H1 (cell line): ENCODE data around the gene PTGDS. TPM values are rescaled to one million over a fixed set of nuclear protein-coding genes. Genes with fewer than 3 reads are reported as not detected.

Experiments used
- CTCF ChIA-PET: fragments of 300-600 bp; sonication (Branson Sonifier 250); formaldehyde crosslinking; loops from one replicate; lab custom pipeline; 2021; ENCODE audit not compliant: partially characterized antibody; lab: Charles Lee
- POLR2A ChIA-PET: fragments of 300-600 bp; sonication (Branson Sonifier 250); formaldehyde crosslinking; loops from one replicate; lab custom pipeline; 2021; ENCODE audit warnings: inconsistent platforms; ENCODE audit not compliant: partially characterized antibody; lab: Charles Lee
- DNase-seq, 2 experiments: peaks; one replicate each; pipeline versions ENCODE4 v3.0.0 to v3.0.0-alpha.2; 2010 to 2022; ENCODE audit warnings: low spot score in 2 of 2, low read depth in 1 of 2, mixed read lengths in 1 of 2
- FAIRE-seq: peaks from 2 replicates; lab custom pipeline; 2011; peaks lifted over from hg19 to GRCh38; lab: Jason Lieb, UNC
- H2AFZ ChIP-seq: 2 replicates; pipeline ENCODE4 v1.8.1; 2012; ENCODE audit warnings: low read length, inconsistent platforms
- H2AK5ac ChIP-seq: 2 replicates; pipeline ENCODE4 v1.6.1; 2013; ENCODE audit warnings: low read depth, low read length
- H2BK120ac ChIP-seq: replicated peaks from 2 replicates; pipeline ENCODE3; 2013; ENCODE audit warnings: low read depth, low read length, inconsistent platforms
- H2BK12ac ChIP-seq: 2 replicates; pipeline ENCODE4 v1.6.1; 2013; ENCODE audit warnings: low read depth, low read length
- H2BK15ac ChIP-seq: 2 replicates; pipeline ENCODE4 v1.6.1; 2013; ENCODE audit warnings: low read length
- H2BK20ac ChIP-seq: 2 replicates; pipeline ENCODE4 v1.6.1; 2013; ENCODE audit warnings: low read length
- H2BK5ac ChIP-seq: 2 replicates; pipeline ENCODE4 v1.6.1; 2013; ENCODE audit warnings: low read depth, low read length
- H3K14ac ChIP-seq: 2 replicates; pipeline ENCODE4 v1.6.1; 2013; ENCODE audit warnings: inconsistent platforms; ENCODE audit not compliant: insufficient read length
- H3K18ac ChIP-seq: 2 replicates; pipeline ENCODE4 v1.6.1; 2013; ENCODE audit warnings: low read length; ENCODE audit errors: extremely low read depth
- H3K23ac ChIP-seq: 2 replicates; pipeline ENCODE4 v1.6.1; 2013; ENCODE audit warnings: inconsistent platforms; ENCODE audit not compliant: insufficient read length
- H3K23me2 ChIP-seq: 2 replicates; pipeline ENCODE4 v1.6.1; 2013; ENCODE audit warnings: low read depth, low read length
- H3K27ac ChIP-seq: 2 replicates; pipeline ENCODE4 v1.6.1; 2011; ENCODE audit warnings: low read depth, low read length, inconsistent platforms
- H3K27me3 ChIP-seq, 4 experiments: replicated peaks in 1 of 4; 1 replicate in 1 of 4; 2 replicates in 3 of 4; pipeline versions ENCODE4 v1.6.1 to v1.8.1; 2011 to 2013; ENCODE audit warnings: low read length in 3 of 4, mild to moderate bottlenecking in 3 of 4, inconsistent platforms in 2 of 4, mixed read lengths in 2 of 4, moderate library complexity in 1 of 4; ENCODE audit not compliant: control insufficient read depth in 3 of 4, insufficient read depth in 3 of 4; ENCODE audit errors: extremely low read depth in 1 of 4
- H3K36me3 ChIP-seq, 4 experiments: 2 replicates each; pipeline versions ENCODE4 v1.6.1 to v1.8.1; 2011 to 2013; ENCODE audit warnings: mild to moderate bottlenecking in 4 of 4, low read length in 3 of 4, moderate library complexity in 2 of 4, control low read depth in 1 of 4, inconsistent platforms in 1 of 4; ENCODE audit not compliant: insufficient read depth in 4 of 4, control insufficient read depth in 2 of 4
- H3K4ac ChIP-seq: replicated peaks from 2 replicates; pipeline ENCODE3; 2013; ENCODE audit warnings: low read length, low read depth, mixed read lengths, inconsistent platforms; ENCODE audit not compliant: insufficient read length
- H3K4me1 ChIP-seq, 4 experiments: replicated peaks in 1 of 4; 1 replicate in 1 of 4; 2 replicates in 3 of 4; pipeline versions ENCODE4 v1.6.1 to v1.8.1; 2011 to 2013; ENCODE audit warnings: low read length in 3 of 4, inconsistent platforms in 2 of 4, mixed read lengths in 1 of 4; ENCODE audit not compliant: insufficient read depth in 4 of 4, control insufficient read depth in 3 of 4
- H3K4me2 ChIP-seq, 2 experiments: 2 replicates each; pipeline versions ENCODE4 v1.6.1 to v1.8.1; 2011 to 2013; ENCODE audit warnings: low read depth in 2 of 2, low read length in 2 of 2, control low read depth in 1 of 2, inconsistent platforms in 1 of 2, mild to moderate bottlenecking in 1 of 2; ENCODE audit not compliant: insufficient read depth in 1 of 2
- H3K4me3 ChIP-seq, 4 experiments: fragments of 200-600, 300-600 bp in 1 of 4; sonication (generic), shearing (Covaris generic), sonication (Bioruptor Twin) in 1 of 4; 2 replicates each; pipeline versions ENCODE4 v1.5.1 to v1.8.1; 2011 to 2016; ENCODE audit warnings: low read length in 4 of 4, low read depth in 3 of 4, control low read depth in 2 of 4, inconsistent platforms in 2 of 4, mild to moderate bottlenecking in 2 of 4, mixed read lengths in 1 of 4, moderate library complexity in 1 of 4; ENCODE audit not compliant: insufficient read depth in 2 of 4; ENCODE audit errors: extremely low read depth in 1 of 4
- H3K56ac ChIP-seq: replicated peaks from 2 replicates; pipeline ENCODE3; 2013; ENCODE audit warnings: low read depth, mild to moderate bottlenecking, mixed read lengths, low read length, inconsistent platforms; ENCODE audit not compliant: insufficient read length
- H3K79me1 ChIP-seq: 2 replicates; pipeline ENCODE4 v1.6.1; 2013; ENCODE audit warnings: low read depth, low read length, control low read depth
- H3K79me2 ChIP-seq, 2 experiments: 2 replicates each; pipeline versions ENCODE4 v1.6.1 to v1.8.1; 2012 to 2013; ENCODE audit warnings: low read length in 2 of 2, mild to moderate bottlenecking in 2 of 2, inconsistent platforms in 1 of 2; ENCODE audit not compliant: insufficient read depth in 2 of 2, control insufficient read depth in 1 of 2
- H3K9ac ChIP-seq, 4 experiments: replicated peaks in 1 of 4; 1 replicate in 1 of 4; 2 replicates in 3 of 4; pipeline versions ENCODE4 v1.6.1 to v1.8.1; 2011 to 2013; ENCODE audit warnings: low read depth in 3 of 4, low read length in 3 of 4, control low read depth in 2 of 4, mild to moderate bottlenecking in 2 of 4, moderate library complexity in 2 of 4, inconsistent platforms in 1 of 4; ENCODE audit errors: extremely low read depth in 1 of 4
- H3K9me3 ChIP-seq, 2 experiments: 2 replicates each; pipeline versions ENCODE4 v1.6.1 to v1.8.1; 2012 to 2013; ENCODE audit warnings: mild to moderate bottlenecking in 2 of 2, moderate library complexity in 2 of 2, control low read depth in 1 of 2, inconsistent platforms in 1 of 2, low read depth in 1 of 2, low read length in 1 of 2, mixed read lengths in 1 of 2; ENCODE audit not compliant: insufficient read depth in 2 of 2
- H4K20me1 ChIP-seq, 2 experiments: replicated peaks in 1 of 2; 2 replicates each; pipeline versions ENCODE3 to v1.8.1; 2011 to 2013; ENCODE audit warnings: inconsistent platforms in 2 of 2, low read length in 2 of 2, mild to moderate bottlenecking in 1 of 2; ENCODE audit not compliant: insufficient read depth in 2 of 2, control insufficient read depth in 1 of 2
- H4K5ac ChIP-seq: 2 replicates; pipeline ENCODE4 v1.6.1; 2013; ENCODE audit warnings: low read length, low read depth, mixed read lengths, inconsistent platforms; ENCODE audit not compliant: insufficient read length
- H4K8ac ChIP-seq: 2 replicates; pipeline ENCODE4 v1.8.0; 2013; ENCODE audit warnings: mild to moderate bottlenecking, moderate library complexity, low read length, inconsistent platforms; ENCODE audit not compliant: insufficient read depth; ENCODE audit errors: extremely low read depth
- H4K91ac ChIP-seq: replicated peaks from 2 replicates; pipeline ENCODE3; 2013; ENCODE audit warnings: low read length, mixed read lengths, inconsistent platforms; ENCODE audit not compliant: insufficient read length
- CHD2 ChIP-seq: IDR thresholded peaks from 2 replicates; pipeline ENCODE4 v1.6.1; 2012; ENCODE audit warnings: low read length, improper control_type of control experiment
- E2F6 ChIP-seq: IDR thresholded peaks from 2 replicates; pipeline ENCODE4 v1.6.1; 2012; ENCODE audit warnings: inconsistent platforms
- EP300 ChIP-seq, 2 experiments: IDR thresholded peaks; 1 replicate in 1 of 2; 2 replicates in 1 of 2; pipeline ENCODE4 v1.6.1; 2011 to 2012; ENCODE audit warnings: low read depth in 2 of 2, low read length in 2 of 2, mild to moderate bottlenecking in 2 of 2, borderline replicate concordance in 1 of 2, inconsistent platforms in 1 of 2, moderate library complexity in 1 of 2
- FOSL1 ChIP-seq: IDR thresholded peaks from 2 replicates; pipeline ENCODE4 v1.6.1; 2011; ENCODE audit warnings: mild to moderate bottlenecking, low read depth, low read length, moderate library complexity; ENCODE audit not compliant: insufficient read depth
- NRF1 ChIP-seq: IDR thresholded peaks from 2 replicates; pipeline ENCODE4 v1.6.1; 2011; ENCODE audit warnings: mild to moderate bottlenecking, low read depth, low read length, improper control_type of control experiment
- PHF8 ChIP-seq: fragments of 200-600 bp; sonication (generic); conservative IDR thresholded peaks from 2 replicates; pipeline ENCODE4 v1.7.1; 2012; ENCODE audit warnings: low read depth, mild to moderate bottlenecking, inconsistent platforms, low read length, moderate library complexity
- POLR2A ChIP-seq, 2 experiments: IDR thresholded peaks; 1 replicate in 1 of 2; 2 replicates in 1 of 2; pipeline ENCODE4 v1.6.1; 2011; ENCODE audit warnings: low read depth in 2 of 2, low read length in 2 of 2, mild to moderate bottlenecking in 2 of 2; ENCODE audit errors: control extremely low read depth in 1 of 2
- POU5F1 ChIP-seq: IDR thresholded peaks from 2 replicates; pipeline ENCODE4 v1.6.1; 2011; ENCODE audit warnings: low read depth, mild to moderate bottlenecking, low read length, moderate library complexity
- RBBP5 ChIP-seq: IDR thresholded peaks from 2 replicates; pipeline ENCODE4 v1.7.1; 2012; ENCODE audit warnings: low read depth, mild to moderate bottlenecking, inconsistent platforms, low read length, moderate library complexity, borderline replicate concordance
- TAF1 ChIP-seq: IDR thresholded peaks from 2 replicates; pipeline ENCODE4 v1.6.1; 2011; ENCODE audit warnings: mild to moderate bottlenecking, low read depth, low read length
- TEAD4 ChIP-seq: IDR thresholded peaks from 2 replicates; pipeline ENCODE4 v1.6.1; 2012; ENCODE audit warnings: low read depth, low read length, inconsistent platforms, mixed read lengths
- YY1 ChIP-seq: IDR thresholded peaks from 2 replicates; pipeline ENCODE4 v1.6.1; 2011; ENCODE audit warnings: low read depth, mild to moderate bottlenecking, low read length
- WGBS, 2 experiments: shearing (Covaris generic) in 1 of 2; methylation state at CpG; one replicate each; pipeline versions ENCODE4 v1.1.6 to v1.1.7; 2013 to 2015; ENCODE audit warnings: low lambda C conversion rate in 2 of 2, mixed read lengths in 2 of 2, inconsistent platforms in 1 of 2, low coverage in 1 of 2, missing lambda C conversion rate in 1 of 2; ENCODE audit not compliant: insufficient replicate concordance in 2 of 2, insufficient coverage in 1 of 2, insufficient read length in 1 of 2; ENCODE audit errors: extremely low coverage in 1 of 2, missing lambda C conversion rate in 1 of 2; 5-methylcytosine and 5-hydroxymethylcytosine counted together
- polyA plus RNA-seq, 7 experiments: library from polyadenylated mRNA; depleted of rRNA in 3 of 7; stranded (reverse) in 5 of 7; unstranded in 2 of 7; fragments of >200 nt in 5 of 7; fragments of 200-250 nt in 2 of 7; gene quantifications; 1 replicate in 5 of 7; 2 replicates in 1 of 7; 4 replicates in 1 of 7; pipeline versions ENCODE4 v1.2.1 to v1.2.3, GENCODE V29; 2011 to 2013; ENCODE audit warnings: missing spikeins in 2 of 7, mixed read lengths in 2 of 7
- total RNA-seq: library from RNA; stranded (reverse); fragmentation: NEBNext Ultra II Directional; extraction: Animal tissue kit (Norgen Biotek cat#: 25700); gene quantifications from 2 replicates; pipeline ENCODE4 v1.2.1, GENCODE V29; 2021
- TF ChIP-seq, protein P1 (sequence below): IDR thresholded peaks from 2 replicates; pipeline ENCODE4 v1.6.1; 2011; ENCODE audit warnings: low read length, improper control_type of control experiment

Gene PTGDS
- total and polyA plus RNA-seq, 2 of the 8 experiments (the other 6 are each of a cell fraction or from before 2014, with no cell fraction given), result 1.7 to 2.3 TPM

GRCh38 chr9:136955943-136956335 is 21.4 kb upstream of the PTGDS start:
- no peak overlapping the region for H2BK120ac ChIP-seq
- H3K14ac ChIP-seq, result no peak overlapping the region
- no peak overlapping the region for H2BK5ac ChIP-seq
- no peak overlapping the region for H3K27ac ChIP-seq
- no peak overlapping the region for H2BK20ac ChIP-seq
- peaks cover 12% of the 10 kb centered on the region; the same call in 1 of the 2 replicates for H3K23me2 ChIP-seq
- H3K27me3 ChIP-seq, result no peaks in the 10 kb centered on the region
- H2AFZ ChIP-seq, result no peak overlapping the region
- no peaks in the 10 kb centered on the region for H3K9me3 ChIP-seq
- H3K4me3 ChIP-seq, result no peak overlapping the region
- no peaks in the 10 kb centered on the region for H3K79me2 ChIP-seq
- H3K4me1 ChIP-seq, result peaks cover 0 to 2% (median under 1%) of the 10 kb centered on the region in 4 experiments; a peak in 2 of 7 replicates
- ChIA-PET CTCF (interaction anchor here (1.3 to 5.2 kb wide), 4 partner anchors 11 to 111 kb away, joined by 3 to 21 read pairs (median 6); partner anchors contain the start of genes C8G and FBXW5), POLR2A (no interaction called here)
- H2BK15ac ChIP-seq, result no peak overlapping the region
- no peaks in the 10 kb centered on the region for H3K36me3 ChIP-seq
- H4K5ac ChIP-seq, result no peak overlapping the region
- H3K9ac ChIP-seq, result no peak overlapping the region
- no peak overlapping the region for H3K4me2 ChIP-seq
- H3K18ac ChIP-seq, result no peak overlapping the region
- FAIRE-seq (no peak), DNase-seq (no peak)
- 89% methylated on average over 9 of the region's 9 CpGs; no CpG with 5 or more reads in 1 of the 2 experiments for WGBS, 2 experiments
- no peak overlapping the region for H3K4ac ChIP-seq
- H4K8ac ChIP-seq, result no peak overlapping the region
- no peak overlapping the region for H4K91ac ChIP-seq
- H3K79me1 ChIP-seq, result no peaks in the 10 kb centered on the region
- no peak overlapping the region for H3K23ac ChIP-seq
- no peak overlapping the region for H3K56ac ChIP-seq
- H2BK12ac ChIP-seq, result no peak overlapping the region
- no peak overlapping the region for H2AK5ac ChIP-seq
- H4K20me1 ChIP-seq, result peaks cover 0 to 6% of the 10 kb centered on the region in 2 experiments
- TF ChIP-seq RBBP5, result no peak
- TF ChIP-seq TAF1, result no peak
- TF ChIP-seq EP300 (IDR thresholded peaks at IDR 0.05; ENCODE audit: borderline replicate concordance in 1 of 2, low read depth in 2 of 2, low read length in 2 of 2), result no peak
- no peak for TF ChIP-seq NRF1
- TF ChIP-seq PHF8, result no peak
- TF ChIP-seq POU5F1, result no peak
- TF ChIP-seq, protein P1, sequence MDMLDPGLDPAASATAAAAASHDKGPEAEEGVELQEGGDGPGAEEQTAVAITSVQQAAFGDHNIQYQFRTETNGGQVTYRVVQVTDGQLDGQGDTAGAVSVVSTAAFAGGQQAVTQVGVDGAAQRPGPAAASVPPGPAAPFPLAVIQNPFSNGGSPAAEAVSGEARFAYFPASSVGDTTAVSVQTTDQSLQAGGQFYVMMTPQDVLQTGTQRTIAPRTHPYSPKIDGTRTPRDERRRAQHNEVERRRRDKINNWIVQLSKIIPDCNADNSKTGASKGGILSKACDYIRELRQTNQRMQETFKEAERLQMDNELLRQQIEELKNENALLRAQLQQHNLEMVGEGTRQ, result no peak
- TF ChIP-seq POLR2A (IDR thresholded peaks at IDR 0.05; ENCODE audit: control extremely low read depth in 1 of 2, low read depth in 2 of 2, low read length in 2 of 2), result no peak
- no peak for TF ChIP-seq YY1
- TF ChIP-seq FOSL1, result no peak
- TF ChIP-seq TEAD4, result no peak
- TF ChIP-seq CHD2, result no peak
- TF ChIP-seq E2F6, result no peak
